Measurements from ENCODE around the gene GTF2H2C. TPM values are rescaled to one million over a fixed set of nuclear protein-coding genes. Genes with fewer than 3 reads are reported as not detected.
"Not testable (repeated sequence)": the region's sequence is repeated elsewhere in the genome, so short reads cannot be mapped to it uniquely, and the experiment has no call there.

GTF2H2C gene
- total and polyA plus RNA-seq, 2 of the 8 experiments (the other 6 are each of a cell fraction or from before 2014, with no cell fraction given), result 20.8 to 45.1 TPM

DNA sequence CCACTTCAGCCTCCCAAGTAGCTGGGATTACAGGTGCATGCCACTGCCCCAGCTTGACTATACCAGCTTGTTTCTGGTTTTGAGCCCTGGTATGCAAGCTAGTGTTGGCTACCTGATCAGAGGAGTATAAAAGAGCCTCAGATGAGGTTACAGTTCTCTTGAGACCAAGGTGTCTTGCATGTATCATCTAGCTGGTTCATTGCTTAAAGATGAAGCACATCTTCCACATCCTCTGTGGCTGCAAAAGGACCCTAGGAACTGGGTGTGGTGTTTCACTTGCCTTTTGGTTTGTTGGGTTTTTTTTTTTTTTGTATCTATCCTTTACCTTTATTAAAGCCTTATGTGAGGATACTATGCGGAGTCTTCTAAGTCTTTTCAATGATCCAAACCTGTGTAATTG lies 47.8 kb downstream of the GTF2H2C start:
- H3K56ac ChIP-seq (replicated peaks; ENCODE audit: insufficient read length, low read depth, low read length); H3K79me2 ChIP-seq (ENCODE audit: control insufficient read depth in 1 of 2, insufficient read depth in 2 of 2, low read length in 2 of 2); H3K4me3 ChIP-seq (ENCODE audit: extremely low read depth in 1 of 4, insufficient read depth in 2 of 4, low read depth in 3 of 4, low read length in 4 of 4); H3K4ac ChIP-seq (replicated peaks; ENCODE audit: insufficient read length, low read depth, low read length); H2BK5ac ChIP-seq (ENCODE audit: low read depth, low read length); H2AFZ ChIP-seq (ENCODE audit: low read length); H3K9ac ChIP-seq (replicated peaks in 1 of 4; ENCODE audit: extremely low read depth in 1 of 4, low read depth in 3 of 4, low read length in 3 of 4); H3K4me2 ChIP-seq (ENCODE audit: insufficient read depth in 1 of 2, low read depth in 2 of 2, low read length in 2 of 2); H3K14ac ChIP-seq (ENCODE audit: insufficient read length); H2BK12ac ChIP-seq (ENCODE audit: low read depth, low read length); H3K18ac ChIP-seq (ENCODE audit: extremely low read depth, low read length); POLR2A ChIA-PET (ENCODE audit: partially characterized antibody); H4K8ac ChIP-seq (ENCODE audit: extremely low read depth, insufficient read depth, low read length); H3K4me1 ChIP-seq (replicated peaks in 1 of 4; ENCODE audit: control insufficient read depth in 3 of 4, insufficient read depth in 4 of 4, low read length in 3 of 4); H3K23me2 ChIP-seq (ENCODE audit: low read depth, low read length); H3K9me3 ChIP-seq (ENCODE audit: insufficient read depth in 2 of 2, low read depth in 1 of 2, low read length in 1 of 2); FAIRE-seq; H3K23ac ChIP-seq (ENCODE audit: insufficient read length); DNase-seq (ENCODE audit: low read depth in 1 of 2, low spot score in 2 of 2); H2BK120ac ChIP-seq (replicated peaks; ENCODE audit: low read depth, low read length); H4K20me1 ChIP-seq (replicated peaks in 1 of 2; ENCODE audit: control insufficient read depth in 1 of 2, insufficient read depth in 2 of 2, low read length in 2 of 2); H3K36me3 ChIP-seq (ENCODE audit: control insufficient read depth in 2 of 4, insufficient read depth in 4 of 4, low read length in 3 of 4); H4K91ac ChIP-seq (replicated peaks; ENCODE audit: insufficient read length, low read length); H2AK5ac ChIP-seq (ENCODE audit: low read depth, low read length); H3K27me3 ChIP-seq (replicated peaks in 1 of 4; ENCODE audit: control insufficient read depth in 3 of 4, extremely low read depth in 1 of 4, insufficient read depth in 3 of 4, low read length in 3 of 4); H2BK15ac ChIP-seq (ENCODE audit: low read length); H4K5ac ChIP-seq (ENCODE audit: insufficient read length, low read depth, low read length); H2BK20ac ChIP-seq (ENCODE audit: low read length); H3K79me1 ChIP-seq (ENCODE audit: low read depth, low read length); CTCF ChIA-PET (ENCODE audit: partially characterized antibody); H3K27ac ChIP-seq (ENCODE audit: low read depth, low read length): not testable (repeated sequence)
- WGBS, 2 experiments (ENCODE audit: extremely low coverage in 1 of 2, insufficient coverage in 1 of 2, insufficient read length in 1 of 2, insufficient replicate concordance in 2 of 2, low coverage in 1 of 2, low lambda C conversion rate in 2 of 2, missing lambda C conversion rate in 1 of 2), result no CpG with 5 or more reads among the region's 1 CpG

DNA sequence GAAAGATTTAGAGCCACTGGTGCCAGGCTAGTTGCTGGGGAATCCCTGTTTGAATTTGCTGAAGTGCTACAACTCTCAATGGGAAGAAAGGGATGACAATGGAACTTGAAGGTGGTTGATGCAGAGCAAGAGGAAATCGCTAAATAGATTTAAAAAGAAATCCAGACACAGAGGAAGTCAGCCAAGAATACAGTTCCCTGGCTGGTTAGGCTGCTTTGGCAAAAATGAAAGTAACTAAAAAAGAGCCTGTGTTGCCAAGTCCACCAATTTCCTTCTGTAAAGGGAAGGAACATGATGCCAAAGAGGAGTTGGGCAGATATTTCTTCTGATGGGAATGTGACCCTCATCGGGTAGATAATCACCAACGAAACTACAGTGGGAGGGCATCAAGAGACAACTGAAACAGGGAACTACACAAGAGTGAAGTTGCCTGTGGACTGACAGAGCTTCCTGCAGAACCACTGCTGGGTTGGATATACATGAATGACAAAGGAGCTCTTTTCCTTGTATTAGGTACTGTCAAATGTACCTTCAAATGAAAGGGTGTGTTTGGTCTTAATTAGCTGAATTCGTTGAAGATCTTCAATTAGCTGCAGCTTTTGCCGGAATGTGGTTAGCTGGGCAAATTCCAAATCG lies 49.0 kb downstream of the GTF2H2C start:
- H3K23me2 ChIP-seq (ENCODE audit: low read depth, low read length); POLR2A ChIA-PET (ENCODE audit: partially characterized antibody); H3K79me1 ChIP-seq (ENCODE audit: low read depth, low read length); H3K14ac ChIP-seq (ENCODE audit: insufficient read length); H2BK120ac ChIP-seq (replicated peaks; ENCODE audit: low read depth, low read length); H3K4me1 ChIP-seq (replicated peaks in 1 of 4; ENCODE audit: control insufficient read depth in 3 of 4, insufficient read depth in 4 of 4, low read length in 3 of 4); H2BK15ac ChIP-seq (ENCODE audit: low read length); H4K8ac ChIP-seq (ENCODE audit: extremely low read depth, insufficient read depth, low read length); H3K36me3 ChIP-seq (ENCODE audit: control insufficient read depth in 2 of 4, insufficient read depth in 4 of 4, low read length in 3 of 4); CTCF ChIA-PET (ENCODE audit: partially characterized antibody); FAIRE-seq; H3K23ac ChIP-seq (ENCODE audit: insufficient read length); H3K9me3 ChIP-seq (ENCODE audit: insufficient read depth in 2 of 2, low read depth in 1 of 2, low read length in 1 of 2); H3K4me2 ChIP-seq (ENCODE audit: insufficient read depth in 1 of 2, low read depth in 2 of 2, low read length in 2 of 2); H3K27ac ChIP-seq (ENCODE audit: low read depth, low read length); H3K4ac ChIP-seq (replicated peaks; ENCODE audit: insufficient read length, low read depth, low read length); H2BK5ac ChIP-seq (ENCODE audit: low read depth, low read length); H4K91ac ChIP-seq (replicated peaks; ENCODE audit: insufficient read length, low read length); DNase-seq (ENCODE audit: low read depth in 1 of 2, low spot score in 2 of 2); H3K18ac ChIP-seq (ENCODE audit: extremely low read depth, low read length); H2BK12ac ChIP-seq (ENCODE audit: low read depth, low read length); H3K79me2 ChIP-seq (ENCODE audit: control insufficient read depth in 1 of 2, insufficient read depth in 2 of 2, low read length in 2 of 2); H3K27me3 ChIP-seq (replicated peaks in 1 of 4; ENCODE audit: control insufficient read depth in 3 of 4, extremely low read depth in 1 of 4, insufficient read depth in 3 of 4, low read length in 3 of 4); H4K20me1 ChIP-seq (replicated peaks in 1 of 2; ENCODE audit: control insufficient read depth in 1 of 2, insufficient read depth in 2 of 2, low read length in 2 of 2); H3K56ac ChIP-seq (replicated peaks; ENCODE audit: insufficient read length, low read depth, low read length); H2BK20ac ChIP-seq (ENCODE audit: low read length); H3K9ac ChIP-seq (replicated peaks in 1 of 4; ENCODE audit: extremely low read depth in 1 of 4, low read depth in 3 of 4, low read length in 3 of 4); H3K4me3 ChIP-seq (ENCODE audit: extremely low read depth in 1 of 4, insufficient read depth in 2 of 4, low read depth in 3 of 4, low read length in 4 of 4); H2AFZ ChIP-seq (ENCODE audit: low read length); H4K5ac ChIP-seq (ENCODE audit: insufficient read length, low read depth, low read length); H2AK5ac ChIP-seq (ENCODE audit: low read depth, low read length): not testable (repeated sequence)
- no CpG with 5 or more reads among the region's 6 CpGs for WGBS, 2 experiments (ENCODE audit: extremely low coverage in 1 of 2, insufficient coverage in 1 of 2, insufficient read length in 1 of 2, insufficient replicate concordance in 2 of 2, low coverage in 1 of 2, low lambda C conversion rate in 2 of 2, missing lambda C conversion rate in 1 of 2)
